Common myeloid progenitor, CD34-positive (primary cell): ENCODE results near the gene DENND4A.

Experiments used
- CTCF ChIA-PET: fragments of 350-600 bp; sonication (Branson Sonifier 250); formaldehyde crosslinking; loops from one replicate; lab custom pipeline; 2021; ENCODE audit warnings: antibody characterized with exemption; lab: Charles Lee
- POLR2A ChIA-PET: fragments of 350-600 bp; sonication (Branson Sonifier 250); formaldehyde crosslinking; loops from one replicate; lab custom pipeline; 2021; ENCODE audit warnings: antibody characterized with exemption; lab: Charles Lee
- DNase-seq, 3 donors: peaks; one replicate each; pipeline versions ENCODE4 v3.0.0 to v3.0.0-alpha.2; 2013
- H3K27ac ChIP-seq, 2 experiments: 1 replicate in 1 of 2; 2 replicates in 1 of 2; pipeline ENCODE4 v1.7.0; 2013; ENCODE audit warnings: inconsistent platforms in 2 of 2, low read length in 2 of 2, mild to moderate bottlenecking in 2 of 2, low read depth in 1 of 2, moderate library complexity in 1 of 2; ENCODE audit not compliant: severe bottlenecking in 2 of 2, insufficient read depth in 1 of 2, poor library complexity in 1 of 2
- H3K27me3 ChIP-seq, 5 experiments: replicated peaks in 2 of 5; 1 replicate in 3 of 5; 2 replicates in 2 of 5; pipeline versions ENCODE4 v1.6.1 to v1.7.0; 2013; ENCODE audit warnings: low read length in 4 of 5, mild to moderate bottlenecking in 2 of 5, moderate library complexity in 2 of 5, inconsistent platforms in 1 of 5; ENCODE audit not compliant: insufficient read depth in 5 of 5, control insufficient read depth in 4 of 5
- H3K36me3 ChIP-seq, 4 experiments: 1 replicate in 2 of 4; 2 replicates in 2 of 4; pipeline versions ENCODE4 v1.6.1 to v1.7.0; 2013; ENCODE audit warnings: low read length in 3 of 4, control low read depth in 1 of 4, mild to moderate bottlenecking in 1 of 4; ENCODE audit not compliant: control insufficient read depth in 4 of 4, insufficient read depth in 4 of 4
- H3K4me1 ChIP-seq, 4 experiments: 1 replicate in 3 of 4; 2 replicates in 1 of 4; pipeline versions ENCODE4 v1.6.1 to v1.7.1; 2013; ENCODE audit warnings: low read length in 3 of 4, mild to moderate bottlenecking in 3 of 4, control low read depth in 1 of 4, inconsistent platforms in 1 of 4, moderate library complexity in 1 of 4; ENCODE audit not compliant: control insufficient read depth in 4 of 4, insufficient read depth in 4 of 4; ENCODE audit errors: control extremely low read depth in 1 of 4
- H3K4me3 ChIP-seq, 7 experiments: 1 replicate in 4 of 7; 2 replicates in 3 of 7; pipeline versions ENCODE4 v1.5.1 to v1.7.0; 2013; ENCODE audit warnings: mild to moderate bottlenecking in 7 of 7, low read length in 6 of 7, moderate library complexity in 6 of 7, inconsistent platforms in 2 of 7, low read depth in 2 of 7, control low read depth in 1 of 7; ENCODE audit not compliant: insufficient read depth in 4 of 7, control insufficient read depth in 1 of 7; ENCODE audit errors: extremely low read depth in 1 of 7
- H3K9me3 ChIP-seq, 5 experiments: 1 replicate in 4 of 5; 2 replicates in 1 of 5; pipeline versions ENCODE4 v1.6.1 to v1.7.1; 2013; ENCODE audit warnings: low read length in 4 of 5, mild to moderate bottlenecking in 2 of 5, inconsistent platforms in 1 of 5, low read depth in 1 of 5, moderate library complexity in 1 of 5; ENCODE audit not compliant: control insufficient read depth in 4 of 5, insufficient read depth in 2 of 5; ENCODE audit errors: control extremely low read depth in 1 of 5
- WGBS: methylation state at CpG from one replicate; pipeline ENCODE4 v1.1.5; 2013; ENCODE audit not compliant: insufficient coverage; 5-methylcytosine and 5-hydroxymethylcytosine counted together

DENND4A gene

GRCh38 chr15:65676123-65676522 is 116.0 kb downstream of the DENND4A start:
- H3K27ac ChIP-seq: no peak overlapping the region
- no CpG with 5 or more reads among the region's 2 CpGs for WGBS
- H3K36me3 ChIP-seq: peaks cover 9 to 17% (median 10%) of the 10 kb centered on the region in 4 experiments
- H3K4me3 ChIP-seq: no peak overlapping the region
- H3K27me3 ChIP-seq: no peaks in the 10 kb centered on the region
- no peaks in the 10 kb centered on the region for H3K9me3 ChIP-seq
- ChIA-PET CTCF (no interaction called here), POLR2A (no interaction called here)
- DNase-seq: no peak
- H3K4me1 ChIP-seq: no peaks in the 10 kb centered on the region

GRCh38 chr15:65675551-65675950 is 116.5 kb downstream of the DENND4A start:
- no peaks in the 10 kb centered on the region for H3K4me1 ChIP-seq
- DNase-seq: no peak
- peaks cover 7 to 23% (median 11%) of the 10 kb centered on the region in 4 experiments for H3K36me3 ChIP-seq
- POLR2A ChIA-PET: interaction anchor here (0.5 kb wide), 1 partner anchor 93 kb away, joined by 3 read pairs; no protein-coding TSS in a partner anchor
- CTCF ChIA-PET: no interaction called here
- WGBS: no CpG with 5 or more reads among the region's 1 CpG
- no peak overlapping the region for H3K27ac ChIP-seq
- no peaks in the 10 kb centered on the region for H3K9me3 ChIP-seq
- H3K27me3 ChIP-seq: no peaks in the 10 kb centered on the region
- no peak overlapping the region for H3K4me3 ChIP-seq

GRCh38 chr15:65666257-65666656 is 125.8 kb downstream of the DENND4A start:
- ChIA-PET CTCF (no interaction called here), POLR2A (interaction anchor here (0.6 kb wide), 1 partner anchor 72 kb away, joined by 3 read pairs; no protein-coding TSS in a partner anchor)
- DNase-seq: no peak
- Histone ChIP-seq H3K9me3 (no peaks in the 10 kb centered on the region), H3K4me1 (no peaks in the 10 kb centered on the region), H3K27ac (no peak overlapping the region), H3K4me3 (no peak overlapping the region), H3K36me3 (peaks cover 20 to 73% (median 31%) of the 10 kb centered on the region in 4 experiments), H3K27me3 (no peaks in the 10 kb centered on the region)
- 96% methylated on average over 3 of the region's 3 CpGs for whole genome bisulfite sequencing

- Histone ChIP-seq H3K36me3 (peaks cover 20 to 66% (median 28%) of the 10 kb centered on the region in 4 experiments), H3K4me1 (no peaks in the 10 kb centered on the region), H3K9me3 (no peaks in the 10 kb centered on the region), H3K27me3 (no peaks in the 10 kb centered on the region), H3K27ac (no peak overlapping the region), H3K4me3 (no peak overlapping the region)
- POLR2A ChIA-PET: no interaction called here
- WGBS: 87% methylated on average over 2 of the region's 3 CpGs
- DNase-seq: no peak
- CTCF ChIA-PET: interaction anchor here (0.6 to 0.9 kb wide), 2 partner anchors 22 to 49 kb away, joined by 3 to 4 read pairs; no protein-coding TSS in a partner anchor
These were observed 128.6 kb downstream of the DENND4A start for GRCh38 chr15:65663521-65663920.

- H3K36me3 ChIP-seq: peaks cover 18 to 52% (median 24%) of the 10 kb centered on the region in 4 experiments
- 100% methylated on average over 1 of the region's 2 CpGs for WGBS
- H3K27ac ChIP-seq: no peak overlapping the region
- H3K4me1 ChIP-seq: no peaks in the 10 kb centered on the region
- no peaks in the 10 kb centered on the region for H3K27me3 ChIP-seq
- POLR2A ChIA-PET: no interaction called here
- no peaks in the 10 kb centered on the region for H3K9me3 ChIP-seq
- no peak for DNase-seq
- no peak overlapping the region for H3K4me3 ChIP-seq
- CTCF ChIA-PET: interaction anchor here (2.0 kb wide), 1 partner anchor 24 kb away, joined by 6 read pairs; no protein-coding TSS in a partner anchor
These were observed 131.2 kb downstream of the DENND4A start for GRCh38 chr15:65660927-65661326.

GRCh38 chr15:65659502-65660052 is 132.5 kb downstream of the DENND4A start:
- ChIA-PET CTCF (interaction anchor here (2.0 kb wide), 1 partner anchor 23 kb away, joined by 6 read pairs; no protein-coding TSS in a partner anchor), POLR2A (no interaction called here)
- Histone ChIP-seq H3K27ac (no peak overlapping the region), H3K36me3 (peaks cover 13 to 52% (median 24%) of the 10 kb centered on the region in 4 experiments), H3K4me3 (no peak overlapping the region), H3K27me3 (no peaks in the 10 kb centered on the region), H3K4me1 (no peaks in the 10 kb centered on the region), H3K9me3 (no peaks in the 10 kb centered on the region)
- WGBS: no CpG with 5 or more reads among the region's 4 CpGs
- DNase-seq: no peak

- Histone ChIP-seq H3K27me3 (no peaks in the 10 kb centered on the region), H3K4me1 (no peaks in the 10 kb centered on the region), H3K9me3 (no peaks in the 10 kb centered on the region), H3K36me3 (peaks cover 15 to 53% (median 26%) of the 10 kb centered on the region in 4 experiments), H3K27ac (no peak overlapping the region), H3K4me3 (no peak overlapping the region)
- CTCF ChIA-PET: interaction anchor here (1.5 kb wide), 1 partner anchor 17 kb away, joined by 4 read pairs; no protein-coding TSS in a partner anchor
- POLR2A ChIA-PET: no interaction called here
- no peak for DNase-seq
- 92% methylated on average over 3 of the region's 4 CpGs for WGBS
These were observed 136.6 kb downstream of the DENND4A start for GRCh38 chr15:65655457-65655856.
